C4-2B (cell line): ENCODE results near the gene KRTAP1-5.

Experiments
- ZFX ChIP-seq: fragments of 450-650 bp; IDR thresholded peaks from 2 replicates; pipeline ENCODE4 v1.6.1; 2017
- TF ChIP-seq, protein P1 (sequence below): fragments of 450-650 bp; conservative IDR thresholded peaks from 2 replicates; pipeline ENCODE4 v1.5.1; 2017; ENCODE audit warnings: mild to moderate bottlenecking

- TF ChIP-seq, protein P1, sequence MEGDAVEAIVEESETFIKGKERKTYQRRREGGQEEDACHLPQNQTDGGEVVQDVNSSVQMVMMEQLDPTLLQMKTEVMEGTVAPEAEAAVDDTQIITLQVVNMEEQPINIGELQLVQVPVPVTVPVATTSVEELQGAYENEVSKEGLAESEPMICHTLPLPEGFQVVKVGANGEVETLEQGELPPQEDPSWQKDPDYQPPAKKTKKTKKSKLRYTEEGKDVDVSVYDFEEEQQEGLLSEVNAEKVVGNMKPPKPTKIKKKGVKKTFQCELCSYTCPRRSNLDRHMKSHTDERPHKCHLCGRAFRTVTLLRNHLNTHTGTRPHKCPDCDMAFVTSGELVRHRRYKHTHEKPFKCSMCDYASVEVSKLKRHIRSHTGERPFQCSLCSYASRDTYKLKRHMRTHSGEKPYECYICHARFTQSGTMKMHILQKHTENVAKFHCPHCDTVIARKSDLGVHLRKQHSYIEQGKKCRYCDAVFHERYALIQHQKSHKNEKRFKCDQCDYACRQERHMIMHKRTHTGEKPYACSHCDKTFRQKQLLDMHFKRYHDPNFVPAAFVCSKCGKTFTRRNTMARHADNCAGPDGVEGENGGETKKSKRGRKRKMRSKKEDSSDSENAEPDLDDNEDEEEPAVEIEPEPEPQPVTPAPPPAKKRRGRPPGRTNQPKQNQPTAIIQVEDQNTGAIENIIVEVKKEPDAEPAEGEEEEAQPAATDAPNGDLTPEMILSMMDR, result no peak
- TF ChIP-seq ZFX, result no peak
Measured at GRCh38 chr17:41060052-41060604, 33.1 kb upstream of the KRTAP1-5 start, which contains the start of gene KRTAP2-3.
